GM21786 (cell line): ENCODE measurements around the gene PTRH1.
"Not testable (repeated sequence)": the region's sequence is repeated elsewhere in the genome, so short reads cannot be mapped to it uniquely, and the experiment has no call there.

Experiments used
- ATAC-seq: cut with Tn5 transposase; IDR thresholded peaks from one replicate; pipeline ENCODE4 v1.9.1; 2021; ENCODE audit not compliant: unreplicated experiment

PTRH1 gene, protein sequence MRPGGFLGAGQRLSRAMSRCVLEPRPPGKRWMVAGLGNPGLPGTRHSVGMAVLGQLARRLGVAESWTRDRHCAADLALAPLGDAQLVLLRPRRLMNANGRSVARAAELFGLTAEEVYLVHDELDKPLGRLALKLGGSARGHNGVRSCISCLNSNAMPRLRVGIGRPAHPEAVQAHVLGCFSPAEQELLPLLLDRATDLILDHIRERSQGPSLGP

DNA sequence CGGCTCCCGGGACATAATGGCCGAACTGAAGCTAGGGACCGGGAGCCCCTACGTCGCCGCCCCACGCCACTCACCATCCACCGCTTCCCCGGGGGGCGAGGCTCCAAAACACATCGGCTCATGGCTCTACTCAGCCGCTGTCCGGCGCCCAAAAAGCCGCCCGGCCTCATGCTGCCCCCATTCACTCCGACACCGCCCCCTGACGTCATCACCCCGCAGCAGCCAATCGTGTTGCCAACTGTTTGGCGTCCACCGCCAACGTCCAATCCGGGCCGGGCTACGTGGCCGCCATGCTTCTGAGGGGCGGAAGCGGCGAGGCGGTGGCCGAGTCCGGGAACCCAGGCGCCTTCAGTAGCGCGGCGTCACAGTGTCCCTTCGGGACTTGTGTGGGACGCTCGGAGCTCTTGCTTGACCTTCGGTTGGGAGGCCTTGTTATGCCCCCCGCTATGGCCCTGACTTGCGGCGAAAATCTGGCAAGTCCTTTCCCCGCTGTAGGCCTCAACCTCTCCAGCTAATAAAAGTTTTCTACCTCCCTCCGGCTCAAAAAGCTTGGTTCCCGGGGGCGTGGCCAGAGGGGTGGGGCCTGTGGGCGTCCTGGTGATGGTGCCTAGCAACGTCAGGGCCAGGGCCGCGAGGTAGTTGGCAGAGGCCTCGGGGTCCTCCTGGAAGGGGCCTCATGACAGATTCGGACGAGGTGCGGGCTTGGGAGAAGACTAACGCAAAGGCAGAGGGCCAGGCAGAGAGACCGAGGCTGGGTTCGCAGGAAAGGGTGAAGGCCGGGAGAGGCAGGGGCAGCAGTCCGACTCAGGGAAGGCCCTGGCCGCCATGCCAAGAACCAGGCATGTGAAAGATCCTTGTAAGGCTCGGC lies at the start of gene PTRH1, which contains the start of gene TTC16:
Gene PTRH1, minus strand, starts transcription at position 194 of the 868 bp plus-strand sequence. Its CDS starts 24 bp downstream, at position 170.
Gene TTC16, plus strand, starts transcription at position 610 of the 868 bp plus-strand sequence. Its CDS starts 67 bp downstream, at position 677.
- ATAC-seq, result peak; percentile 91

DNA sequence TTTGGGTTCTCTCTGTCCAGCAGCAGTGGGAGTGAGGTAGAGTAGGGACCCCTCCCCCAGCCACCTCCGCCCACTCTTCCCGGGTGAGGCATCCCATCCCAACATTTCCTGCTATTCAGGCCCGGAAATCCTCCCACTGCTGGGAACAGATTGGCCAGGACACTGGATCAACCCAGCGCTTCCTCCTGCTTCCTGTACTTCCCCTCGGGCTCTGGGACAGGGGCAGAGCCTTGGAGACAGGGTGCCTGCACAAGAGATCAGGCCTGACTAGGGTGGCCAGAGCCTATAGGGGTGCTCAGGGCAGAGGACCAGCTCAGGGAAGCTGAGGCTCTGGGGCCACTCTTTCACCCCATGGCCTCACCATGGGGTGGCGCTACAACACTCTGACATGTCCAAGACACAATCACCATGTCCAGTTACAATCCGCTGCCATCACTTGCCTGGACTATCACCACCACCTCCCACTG lies 48.5 kb upstream of the PTRH1 start:
- no peak for ATAC-seq

DNA sequence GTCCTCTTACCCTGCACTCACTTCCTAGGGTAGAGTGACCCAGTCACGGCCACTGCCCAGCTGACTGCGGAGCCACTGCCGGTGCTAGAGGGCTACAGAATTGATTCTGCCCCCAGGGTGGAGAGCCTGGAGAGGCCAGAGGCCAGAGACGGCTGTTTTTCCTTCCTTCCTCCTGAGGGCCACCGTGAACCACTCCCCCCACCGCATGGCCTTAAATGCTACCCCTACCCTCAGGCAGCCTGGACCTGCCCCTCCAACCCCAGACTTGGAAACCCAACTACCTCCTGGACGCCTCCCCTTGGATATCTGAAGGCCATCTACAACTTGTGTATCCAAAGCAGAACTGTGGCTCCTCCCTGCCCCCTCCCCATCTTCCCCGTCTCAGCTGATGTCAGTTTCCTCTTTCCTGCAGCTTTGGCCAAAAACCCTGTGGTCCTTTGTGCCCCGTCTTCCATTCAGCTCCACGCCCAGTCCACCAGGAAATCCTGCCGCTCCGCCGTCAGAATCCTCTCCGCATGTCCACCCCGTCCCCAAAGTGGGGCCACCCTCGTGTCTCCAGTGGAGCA lies 46.7 kb upstream of the PTRH1 start:
- ATAC-seq, result no peak

DNA sequence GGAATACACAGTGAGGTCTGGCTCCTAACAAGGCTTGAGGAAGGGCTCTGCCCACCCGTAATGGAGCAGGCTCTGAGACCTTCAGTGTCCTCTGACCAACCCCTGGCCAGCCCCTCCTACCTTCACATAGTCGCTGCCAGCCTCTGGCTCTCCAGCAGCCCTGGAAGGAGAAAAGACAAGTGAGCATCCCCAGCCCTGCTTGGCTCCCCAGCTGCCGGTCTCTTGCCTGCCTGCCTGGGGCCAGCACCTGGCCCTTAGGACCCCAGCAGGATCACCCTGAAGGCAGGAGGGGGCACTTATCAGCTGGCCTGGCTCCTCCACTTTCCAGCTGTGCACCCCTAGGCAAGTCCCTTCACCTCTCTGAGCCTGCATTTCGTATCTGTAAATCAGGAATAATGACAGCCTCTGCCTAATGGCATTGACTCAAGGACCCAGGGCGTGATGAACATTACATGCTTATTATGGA lies 46.1 kb upstream of the PTRH1 start:
- no peak for ATAC-seq

DNA sequence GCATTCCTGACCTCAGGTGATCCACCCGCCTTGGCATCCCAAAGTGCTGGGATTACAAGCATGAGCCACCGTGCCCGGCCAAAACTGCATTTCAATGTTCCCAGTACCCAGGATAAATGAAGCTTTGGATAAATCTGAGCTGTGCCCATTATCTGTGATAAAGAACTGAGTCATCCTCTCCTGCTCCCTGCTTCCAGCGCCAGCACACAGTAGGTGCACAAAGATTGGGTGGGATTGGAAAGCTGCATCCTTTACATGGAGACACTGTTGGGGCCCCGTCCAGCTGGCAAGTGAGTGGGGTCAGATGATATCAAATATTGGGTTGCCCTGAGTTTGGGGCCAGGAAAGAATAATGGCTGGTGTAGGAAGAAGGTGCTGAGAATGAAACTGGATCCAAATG lies 45.6 kb upstream of the PTRH1 start:
- no peak for ATAC-seq

DNA sequence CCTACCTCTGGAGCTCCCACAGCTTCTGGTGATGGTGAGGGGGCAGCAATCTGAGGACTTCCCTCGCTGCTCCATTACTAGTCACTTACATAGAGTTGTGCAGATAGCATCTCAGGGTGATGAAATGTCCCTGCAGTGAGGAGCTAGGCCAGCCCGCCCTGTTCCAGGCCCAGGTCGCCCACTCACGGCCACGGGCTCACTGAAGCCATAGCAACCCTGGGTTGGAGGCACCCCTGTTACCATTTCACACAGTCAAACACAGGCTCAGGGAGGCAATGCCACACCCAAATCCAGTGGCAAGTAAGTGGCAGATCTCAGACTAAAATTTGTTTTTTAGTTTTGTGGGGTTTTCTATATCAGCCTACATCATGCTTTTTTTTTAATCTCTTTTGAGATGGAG lies 43.4 kb upstream of the PTRH1 start:
- no peak for ATAC-seq

DNA sequence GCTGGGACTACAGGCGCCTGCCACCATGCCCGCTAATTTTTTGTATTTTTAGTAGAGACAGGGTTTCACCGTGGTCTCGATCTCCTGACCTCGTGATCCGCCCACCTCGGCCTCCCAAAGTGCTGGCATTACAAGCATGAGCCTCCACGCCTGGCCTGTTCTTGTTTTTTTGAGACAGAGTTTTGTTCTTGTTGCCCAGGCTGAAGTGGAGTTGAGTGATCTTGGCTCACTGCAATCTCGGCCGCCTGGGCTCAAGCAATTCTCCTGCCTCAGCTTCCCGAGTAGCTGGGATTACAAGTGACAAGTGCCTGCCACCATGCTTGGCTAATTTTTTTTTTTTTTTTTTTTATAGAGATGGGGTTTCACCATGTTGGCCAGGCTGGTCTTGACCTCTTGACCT lies 41.3 kb upstream of the PTRH1 start:
- ATAC-seq, result not testable (repeated sequence)

DNA sequence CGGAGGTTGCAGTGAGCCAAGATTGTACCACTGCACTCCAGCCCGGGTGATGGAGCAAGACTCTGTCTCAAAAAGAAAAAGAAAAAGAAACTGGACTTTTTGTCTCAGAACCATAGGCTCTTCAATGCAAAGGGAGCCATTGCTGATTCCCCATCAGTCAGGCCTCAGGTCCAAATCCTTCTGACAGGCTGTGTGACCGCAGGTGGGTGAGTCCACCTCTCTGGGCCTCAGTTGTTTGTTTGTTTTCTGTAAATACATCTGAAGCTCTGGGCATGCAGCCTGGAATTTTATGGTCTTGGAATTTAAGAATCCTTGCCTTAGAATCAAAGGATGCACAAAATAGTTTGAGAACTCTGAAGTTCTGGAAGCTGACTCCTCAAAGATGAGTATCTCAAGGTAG lies 40.8 kb upstream of the PTRH1 start:
- ATAC-seq, result no peak

DNA sequence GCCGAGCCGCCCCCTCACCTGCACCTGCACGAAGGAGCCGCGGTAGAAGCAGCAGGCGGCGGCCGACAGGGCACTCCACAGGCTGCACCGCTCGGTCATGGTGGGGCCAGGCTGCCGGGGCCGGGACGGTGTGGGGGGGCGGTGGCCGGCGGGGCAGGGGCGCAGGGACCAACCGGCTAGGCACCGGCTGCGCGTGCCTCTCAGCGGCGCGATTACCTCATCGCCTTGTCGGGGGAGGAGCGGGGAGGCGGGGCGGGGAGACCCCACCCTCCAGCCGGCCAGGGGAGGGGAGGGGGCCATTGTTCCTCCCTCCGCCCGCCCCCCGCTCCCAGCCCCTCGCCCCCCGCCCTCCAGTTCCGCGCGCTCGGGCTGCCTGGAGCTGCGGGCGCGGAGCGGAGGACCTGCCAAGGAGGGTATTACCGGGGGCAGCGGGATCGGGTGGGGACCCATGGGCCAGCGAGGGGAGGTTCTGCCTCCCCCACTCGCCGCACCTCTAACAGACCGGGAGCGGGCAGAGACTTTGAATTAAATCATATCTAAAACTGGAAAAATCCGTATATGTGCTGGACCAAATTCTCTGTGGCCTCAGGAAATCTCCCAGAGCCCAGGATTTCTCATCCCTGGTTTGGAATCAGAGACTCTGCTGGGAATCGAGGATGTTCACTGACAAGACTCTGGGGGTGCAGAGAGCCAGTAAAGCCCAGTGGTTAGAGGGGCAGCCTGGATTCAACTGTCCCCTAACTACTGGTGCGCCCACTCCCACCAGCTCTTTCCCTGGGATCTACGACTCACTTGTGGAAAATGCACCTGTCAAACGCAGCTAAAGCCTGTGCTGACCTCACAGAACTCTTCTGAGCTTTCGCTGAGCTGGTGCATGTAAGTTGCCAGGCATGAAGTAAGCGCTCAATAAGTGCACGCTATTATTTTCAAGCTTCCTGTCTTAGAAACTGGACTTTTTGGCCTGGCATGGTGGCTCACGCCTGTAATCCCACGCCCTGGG lies 39.9 kb upstream of the PTRH1 start:
- no peak for ATAC-seq

DNA sequence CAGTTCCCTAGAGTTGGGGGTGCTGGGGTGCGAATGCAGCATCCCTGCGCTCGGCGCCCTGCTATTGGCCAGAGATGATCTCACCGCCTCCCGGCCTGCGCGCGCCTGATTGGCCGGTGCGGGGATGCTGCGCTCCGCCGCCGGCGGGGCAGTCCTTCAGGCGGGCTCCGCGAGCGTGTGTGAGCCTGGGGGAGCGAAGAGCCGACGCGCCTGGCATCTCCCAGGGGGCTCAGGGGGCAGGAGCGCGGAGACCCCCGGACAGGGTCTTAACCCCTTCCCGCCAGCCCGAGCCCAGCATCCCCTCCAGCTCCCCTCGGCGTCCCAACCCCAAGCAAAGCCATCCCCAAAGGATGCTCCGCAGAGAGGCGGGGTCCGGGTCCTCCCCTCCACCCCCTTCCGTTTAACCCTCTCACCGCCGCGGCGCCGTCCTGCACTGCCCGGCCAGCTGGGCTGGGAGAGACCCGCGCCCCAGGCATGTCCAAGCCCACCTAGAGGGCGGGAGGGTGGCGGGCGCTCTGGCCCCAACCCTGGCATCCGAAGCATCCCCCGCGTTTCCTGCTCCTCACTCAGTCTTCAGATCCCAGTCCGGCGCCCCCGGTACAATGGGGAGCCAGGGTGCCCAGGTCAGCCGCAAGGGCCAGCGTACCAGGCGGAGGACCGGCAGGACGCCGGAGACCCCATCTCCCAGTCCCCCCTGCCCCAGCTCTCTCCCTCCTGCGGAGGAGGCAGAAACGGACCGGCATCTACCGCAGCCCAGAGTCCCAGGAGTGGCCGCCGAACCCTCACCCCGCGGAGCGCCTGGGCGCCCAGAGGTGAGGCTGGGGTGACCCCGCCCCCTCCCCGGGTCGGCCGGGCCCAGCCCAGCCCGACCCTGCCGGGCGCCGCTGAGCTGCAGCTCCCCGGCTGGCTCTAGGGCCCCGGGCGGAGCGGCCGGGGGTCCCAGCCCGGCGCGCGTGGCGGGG lies 38.9 kb upstream of the PTRH1 start:
- ATAC-seq, result no peak

DNA sequence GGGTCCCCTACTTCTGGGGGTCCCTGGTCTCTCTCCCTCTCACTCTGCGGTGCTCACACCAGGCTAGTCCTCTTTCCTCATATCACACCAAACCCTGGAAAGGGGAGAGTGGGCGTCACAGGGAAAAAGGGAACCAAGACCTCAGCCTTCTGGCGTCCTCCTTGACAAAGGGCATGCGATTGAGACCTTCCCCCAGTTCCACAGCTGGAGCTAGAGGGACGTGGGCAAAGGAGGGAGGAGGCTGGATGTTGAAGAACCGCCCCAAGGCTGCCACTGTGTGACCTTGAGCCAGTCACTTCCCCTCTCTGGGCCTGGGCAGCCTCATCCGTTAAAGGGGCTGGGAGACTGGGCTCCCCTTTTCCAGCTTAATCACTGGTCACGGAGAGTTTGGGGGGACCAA lies 38.2 kb upstream of the PTRH1 start:
- no peak for ATAC-seq

DNA sequence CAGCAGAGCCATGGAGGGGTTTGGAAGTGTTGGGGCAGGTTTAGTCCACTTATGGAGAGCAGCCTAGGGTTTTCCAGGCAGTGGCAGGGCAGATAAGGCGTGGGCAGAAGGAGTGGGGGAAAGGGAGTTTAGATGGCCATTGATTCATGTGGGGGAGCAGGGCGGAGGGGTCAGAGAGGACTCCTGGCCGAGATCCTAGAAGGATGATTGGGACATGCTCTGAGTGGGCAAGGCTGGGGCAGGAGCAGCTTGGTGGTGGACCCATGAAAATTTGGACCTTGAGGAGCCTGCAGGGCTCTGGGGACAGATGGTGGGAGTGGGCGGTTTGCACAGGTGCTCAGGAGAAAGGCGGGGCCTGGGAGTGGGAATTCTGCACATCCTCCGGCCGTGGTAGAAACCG lies 37.7 kb upstream of the PTRH1 start:
- no peak for ATAC-seq

DNA sequence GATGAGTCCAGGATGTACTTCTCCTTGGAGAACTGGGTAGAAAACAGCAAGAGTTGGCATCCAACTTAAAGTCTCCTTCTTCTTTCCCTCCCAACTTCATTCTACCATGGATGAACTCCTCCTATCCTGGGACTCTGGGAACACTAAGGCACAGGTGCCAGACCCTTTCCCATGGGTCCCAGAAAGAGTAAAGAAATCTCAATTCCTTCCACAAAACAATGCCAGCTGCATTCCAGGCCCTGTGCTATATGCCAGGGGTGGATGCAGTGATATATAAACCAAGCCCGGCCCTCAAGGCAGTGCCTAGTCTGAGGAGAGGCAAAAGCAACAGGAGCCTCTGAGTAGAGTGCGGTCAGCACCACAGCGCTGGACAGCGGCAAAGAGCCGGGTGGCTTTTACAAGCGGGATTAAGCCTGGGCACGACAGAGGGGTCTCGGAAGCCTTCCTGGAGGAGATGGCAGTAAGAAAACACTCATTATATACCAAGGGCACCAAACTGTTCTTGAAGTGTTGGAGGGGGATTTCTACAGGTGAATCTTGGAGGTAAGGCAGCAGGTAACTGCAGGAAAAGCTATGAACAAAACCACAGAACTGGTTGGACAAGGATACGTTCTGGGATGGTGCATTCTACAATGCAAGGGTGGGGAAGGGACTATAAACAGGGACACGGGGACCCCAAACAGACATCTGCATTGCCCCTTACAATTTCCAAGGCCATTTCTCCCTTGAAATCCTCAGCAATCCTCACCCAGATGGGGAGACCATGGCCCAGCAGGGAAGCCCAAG lies 36.0 kb upstream of the PTRH1 start:
- no peak for ATAC-seq

DNA sequence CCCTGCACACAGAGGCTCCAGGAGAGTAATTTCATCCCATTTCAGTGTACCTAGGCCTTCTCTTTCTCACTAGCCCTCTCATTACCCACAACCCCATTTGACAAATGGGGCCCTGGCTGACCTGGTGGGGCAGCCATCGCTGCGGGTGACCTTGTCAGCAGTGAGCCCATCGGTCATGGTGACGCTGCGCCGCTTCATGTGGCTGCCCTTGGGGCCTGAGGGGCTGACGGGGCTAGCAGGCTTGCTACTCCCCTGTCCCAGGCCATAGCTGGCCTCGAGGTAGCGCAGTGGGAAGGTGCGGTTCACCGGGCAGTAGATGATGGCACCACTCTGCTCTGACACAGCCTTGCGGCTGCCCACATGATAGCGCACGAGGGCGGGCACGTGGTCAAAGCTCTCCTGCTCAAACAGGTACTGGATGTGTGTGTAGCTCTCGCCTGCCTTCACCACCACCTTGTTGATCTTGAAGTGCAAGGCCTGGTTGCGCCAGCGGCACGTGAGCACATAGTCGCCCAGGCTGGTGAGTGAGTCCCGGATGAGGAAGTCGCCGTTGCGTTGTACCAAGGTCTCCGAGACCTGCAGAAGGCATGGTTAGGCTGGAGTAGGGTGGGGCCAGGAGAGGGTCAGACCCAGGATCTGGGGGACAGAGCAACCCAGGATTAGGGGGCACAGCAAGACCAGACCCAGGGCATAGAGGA lies 33.8 kb upstream of the PTRH1 start:
- ATAC-seq, result no peak

DNA sequence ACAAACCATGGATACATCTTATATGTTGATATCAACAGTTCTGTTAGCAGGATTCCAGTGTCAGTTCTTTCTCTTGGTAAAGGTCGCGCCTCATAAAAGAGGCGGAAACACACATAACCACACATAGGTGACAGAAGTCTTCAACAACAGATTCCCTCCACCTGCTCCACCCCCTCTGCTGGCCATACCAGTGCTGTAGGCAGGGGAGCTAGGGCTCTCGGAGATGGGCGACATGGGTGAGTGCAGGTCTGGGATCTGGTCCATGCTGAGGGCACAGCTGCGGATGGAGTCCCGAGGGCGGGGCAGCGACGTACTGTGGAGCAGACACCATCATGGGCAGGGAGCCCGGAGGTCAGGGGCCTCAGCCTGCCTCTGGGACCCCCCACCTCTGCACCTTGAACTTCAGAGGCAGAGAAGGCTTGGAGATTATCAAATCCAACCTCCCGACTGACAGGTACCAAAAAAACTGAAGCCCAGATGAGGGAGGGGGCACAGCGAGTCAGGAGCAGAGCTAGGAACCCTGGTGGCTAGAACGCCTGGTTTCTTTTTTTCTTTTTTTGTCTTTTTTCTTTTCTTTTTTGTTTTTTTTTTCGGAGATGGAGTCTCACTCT lies 31.6 kb upstream of the PTRH1 start:
- ATAC-seq, result no peak

DNA sequence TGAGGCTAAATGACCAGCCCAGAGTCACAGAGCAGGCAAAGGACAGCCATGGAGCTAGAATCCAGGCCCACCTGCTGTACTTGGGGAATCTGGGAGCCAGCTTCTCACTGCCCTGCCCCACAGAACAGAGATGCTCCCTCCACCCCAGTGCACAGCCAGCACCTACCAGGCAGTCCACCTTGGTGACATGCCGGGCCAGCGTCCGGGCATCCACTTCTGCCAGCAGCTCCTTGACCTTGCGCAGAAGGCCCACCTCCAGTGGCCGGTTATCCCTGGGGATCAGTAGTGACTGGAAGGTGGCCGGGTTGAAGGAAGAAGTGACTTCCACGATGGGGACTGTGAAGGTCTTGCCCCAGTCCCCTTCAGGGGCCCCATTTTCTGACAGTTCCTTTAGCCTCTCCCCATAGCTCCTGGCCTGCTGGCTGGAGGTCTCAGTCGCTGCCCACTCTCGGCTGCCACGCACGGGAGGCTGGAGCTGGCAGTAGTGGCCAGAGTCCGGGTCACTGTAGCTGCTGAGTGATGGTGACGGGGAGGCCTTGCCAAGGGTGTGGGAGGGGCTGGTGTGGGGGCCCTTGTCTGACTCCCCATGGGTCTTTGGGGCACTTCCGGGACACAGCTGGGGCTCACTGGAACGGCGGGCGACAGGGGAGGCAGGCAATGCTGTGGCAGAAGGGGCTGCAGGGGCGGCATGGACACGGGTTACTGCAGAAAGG lies 29.1 kb upstream of the PTRH1 start:
- no peak for ATAC-seq
